HG03196 (cell line): ENCODE data around the gene MRPS24.
"Not testable (repeated sequence)": the region's sequence is repeated elsewhere in the genome, so short reads cannot be mapped to it uniquely, and the experiment has no call there.

ENCODE experiments used
- ATAC-seq: cut with Tn5 transposase; IDR thresholded peaks from one replicate; pipeline ENCODE4 v1.9.1; 2021; ENCODE audit not compliant: unreplicated experiment

The MRPS24 gene

DNA sequence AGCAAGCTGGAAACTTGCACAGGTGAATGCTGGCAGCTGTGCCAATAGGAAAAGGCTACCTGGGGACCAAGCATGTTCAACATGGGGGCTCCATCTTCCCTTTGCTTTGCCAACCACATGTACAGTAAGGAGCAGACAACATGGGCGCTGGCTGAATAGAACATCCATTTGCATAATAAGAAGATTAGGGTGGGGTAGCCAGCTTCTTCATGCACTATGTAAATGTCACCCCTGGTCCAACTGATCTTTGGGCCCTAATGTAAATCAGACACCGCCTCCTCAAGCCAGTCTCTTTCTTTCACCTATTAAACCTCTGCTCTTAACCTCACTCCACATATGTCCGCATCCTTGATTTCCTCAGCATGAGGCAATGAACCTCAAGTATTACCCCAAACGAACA lies 26.0 kb downstream of the MRPS24 start:
- no peak for ATAC-seq

DNA sequence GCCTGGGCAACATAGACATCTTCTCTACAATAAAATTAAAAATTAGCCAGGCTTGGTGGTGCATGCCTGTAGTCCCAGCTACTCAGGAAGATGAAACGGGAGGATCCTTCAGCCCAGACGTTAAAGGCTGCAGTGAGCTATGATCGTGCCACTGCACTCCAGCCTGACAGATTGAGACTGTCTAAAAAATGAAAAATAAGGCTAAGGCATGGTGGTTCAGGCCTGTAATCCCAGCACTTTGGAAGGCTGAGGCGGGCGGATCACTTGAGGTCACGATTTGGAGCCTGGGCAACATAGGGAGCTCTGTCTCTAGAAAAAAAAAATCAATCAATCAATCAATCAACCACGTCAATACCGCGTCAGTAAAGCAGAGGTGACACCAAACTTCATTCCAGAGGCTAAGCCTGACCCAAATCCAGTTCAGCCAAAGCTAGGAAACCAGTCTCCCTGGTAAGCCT lies 31.1 kb downstream of the MRPS24 start:
- no peak for ATAC-seq

DNA sequence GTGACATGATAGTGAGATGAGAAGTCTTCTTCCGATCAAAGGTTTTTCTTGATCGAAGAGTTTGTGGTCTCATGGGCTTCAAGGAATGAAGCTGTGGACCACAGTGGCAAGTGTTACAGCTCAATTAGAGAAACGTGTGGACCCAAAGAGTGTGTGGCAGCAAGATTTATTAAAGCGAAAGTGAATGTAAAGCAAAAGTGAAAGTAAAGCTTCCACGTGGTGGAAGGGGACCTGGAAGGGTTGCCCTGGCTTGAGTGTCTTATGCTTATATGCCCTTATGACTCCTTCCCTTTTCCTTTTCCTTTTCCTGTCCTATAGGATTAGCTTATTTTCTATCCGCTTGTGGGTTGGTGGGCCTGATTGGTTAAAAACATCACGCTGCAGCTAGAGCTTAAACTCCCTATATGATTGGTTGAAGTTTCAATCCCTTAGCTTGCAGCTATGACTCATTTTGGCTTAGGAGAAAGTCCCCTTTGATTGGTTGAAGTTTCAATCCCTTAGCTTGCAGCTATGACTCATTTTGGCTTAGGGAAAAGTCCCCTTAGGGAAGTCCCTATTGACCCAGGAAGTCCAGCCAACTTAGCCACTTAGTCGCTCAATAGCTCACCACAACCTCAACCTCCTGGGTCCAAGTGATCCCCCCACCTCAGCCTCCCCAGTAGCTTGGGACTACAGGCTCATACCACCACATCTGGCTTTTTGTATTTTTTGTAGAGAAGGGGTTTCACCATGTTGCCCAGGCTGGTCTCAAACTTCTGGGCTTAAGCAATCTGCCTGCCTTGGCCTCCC lies 34.7 kb downstream of the MRPS24 start:
- ATAC-seq: peak; percentile 56

DNA sequence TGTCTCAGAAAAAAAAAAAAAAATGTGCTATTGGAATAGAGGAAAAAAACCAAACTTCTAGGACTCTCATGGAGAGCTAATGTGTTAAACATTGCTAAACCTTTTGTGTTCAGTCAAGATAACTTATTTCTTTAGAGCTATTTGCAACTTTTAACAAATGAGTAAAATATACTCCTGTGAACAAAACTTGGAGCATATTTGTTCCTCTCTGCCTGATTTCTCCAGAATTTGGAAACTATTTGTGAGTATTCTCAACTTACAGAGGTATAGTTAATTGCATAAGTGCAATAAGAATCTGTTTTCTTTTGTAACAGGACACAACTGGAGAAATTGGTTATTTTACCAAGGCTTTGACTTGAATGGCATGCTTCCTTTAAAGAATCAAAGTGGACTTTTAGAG lies 38.4 kb downstream of the MRPS24 start:
- not testable (repeated sequence) for ATAC-seq

DNA sequence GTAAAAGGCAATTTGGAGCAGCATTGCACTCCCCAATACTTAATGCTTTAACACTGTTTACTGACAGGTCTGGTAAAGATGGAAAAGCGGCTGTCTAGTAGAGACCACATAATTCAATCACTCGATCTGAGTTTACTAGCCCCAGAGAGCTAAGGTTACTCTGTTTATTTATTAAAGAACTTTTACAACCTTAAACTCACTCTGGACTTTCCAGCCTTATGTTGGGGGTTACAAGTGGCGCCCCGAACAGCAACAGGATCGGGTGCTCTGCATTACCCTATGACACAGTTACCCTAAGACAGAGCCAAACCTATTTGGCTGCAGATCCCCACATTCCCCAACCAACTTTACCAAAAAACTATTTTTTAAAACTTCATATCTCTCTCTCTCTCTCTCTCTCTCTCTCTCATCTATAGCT lies 43.9 kb downstream of the MRPS24 start:
- no peak for ATAC-seq

DNA sequence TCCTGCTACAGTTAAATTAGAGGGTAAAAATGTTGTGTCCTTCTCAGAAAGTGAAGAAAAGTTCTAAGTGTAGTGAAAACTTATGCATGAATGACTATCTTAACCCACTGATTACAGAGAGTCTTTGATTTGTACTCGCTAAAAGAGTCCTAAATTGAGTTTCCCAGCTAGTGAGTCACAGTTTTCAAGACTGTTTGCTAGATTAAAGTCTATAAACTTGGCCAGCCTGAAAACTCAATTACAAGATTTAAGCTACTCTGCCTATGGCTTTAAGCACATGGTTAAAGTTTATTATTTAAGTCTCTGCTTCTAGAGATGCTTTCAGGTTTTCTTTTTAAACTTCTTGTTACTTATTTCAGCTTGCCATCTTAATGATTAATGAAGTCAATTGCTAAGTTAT lies 44.4 kb downstream of the MRPS24 start:
- no peak for ATAC-seq

DNA sequence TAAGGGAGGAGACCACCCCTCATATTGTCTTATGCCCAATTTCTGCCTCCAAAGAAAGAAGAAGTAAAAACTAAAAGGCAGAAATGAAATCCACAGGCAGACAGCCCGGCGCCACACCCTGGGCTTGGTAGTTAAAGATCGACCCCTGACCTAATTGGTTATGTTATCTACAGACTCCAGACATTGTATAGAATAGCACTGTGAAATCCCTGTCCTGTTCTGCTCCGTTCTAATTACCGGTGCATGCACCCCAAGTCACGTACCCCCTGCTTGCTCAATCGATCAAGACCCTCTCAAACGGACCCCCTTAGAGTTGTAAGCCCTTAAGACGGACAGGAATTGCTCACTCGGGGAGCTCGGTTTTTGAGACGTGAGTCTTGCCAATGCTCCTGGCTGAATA lies 44.8 kb downstream of the MRPS24 start:
- not testable (repeated sequence) for ATAC-seq

DNA sequence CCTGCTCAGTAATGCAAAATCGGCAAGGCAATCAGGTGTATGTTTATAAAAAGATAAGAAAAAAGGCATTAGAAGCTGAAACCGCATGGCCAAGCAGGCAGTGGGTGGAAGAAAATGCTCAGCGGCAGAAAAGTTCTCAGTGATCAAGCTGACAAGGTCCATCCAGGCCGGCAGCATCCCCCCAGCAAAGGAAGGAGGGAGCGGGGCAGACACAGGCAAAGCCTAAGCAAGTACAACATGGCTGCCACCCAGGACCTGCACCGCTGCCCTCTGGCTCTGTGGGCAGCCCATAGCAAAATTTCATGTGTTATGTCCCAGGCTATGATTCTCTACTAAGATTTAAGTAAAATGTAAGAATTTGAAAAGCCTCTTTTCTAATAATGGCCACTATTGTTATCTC lies 45.4 kb downstream of the MRPS24 start:
- ATAC-seq: no peak

DNA sequence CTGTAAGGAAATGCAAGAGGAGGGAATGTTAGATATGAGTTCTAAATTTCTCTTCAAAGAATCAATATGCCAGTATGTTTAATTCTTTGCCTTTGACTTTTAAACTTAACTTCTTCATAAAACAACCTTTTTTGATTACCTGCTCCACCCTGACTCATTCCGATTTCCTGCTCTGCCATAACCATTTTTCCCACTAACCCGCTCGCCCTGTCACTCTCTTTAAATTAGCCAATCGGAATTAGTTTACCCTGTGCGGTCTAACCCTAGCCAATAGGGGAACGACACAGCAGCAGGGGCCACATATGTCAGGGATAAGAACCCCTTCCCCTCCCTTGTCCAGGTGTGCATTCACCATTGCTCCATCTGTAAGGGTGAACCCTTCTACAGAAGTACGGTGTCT lies 45.9 kb downstream of the MRPS24 start:
- ATAC-seq: not testable (repeated sequence)
